Epithelial cell of proximal tubule (primary cell): ENCODE data around the gene OR4C13. TPM values are rescaled to one million over a fixed set of nuclear protein-coding genes. Genes with fewer than 3 reads are reported as not detected.
"Not testable (repeated sequence)": the region's sequence is repeated elsewhere in the genome, so short reads cannot be mapped to it uniquely, and the experiment has no call there.

Source experiments
- DNase-seq: peaks from one replicate; pipeline ENCODE4 v3.0.0-alpha.2; 2011; ENCODE audit warnings: low read depth
- H3K4me3 ChIP-seq: 2 replicates; pipeline ENCODE4 v1.5.1; 2011; ENCODE audit warnings: low read depth, mild to moderate bottlenecking, low read length
- CTCF ChIP-seq: conservative IDR thresholded peaks from 2 replicates; pipeline ENCODE4 v1.5.1; 2012; ENCODE audit warnings: low read depth, mild to moderate bottlenecking, low read length
- total RNA-seq: library from RNA; depleted of rRNA; stranded (reverse); fragments of >200 nt; gene quantifications from 2 replicates; pipeline ENCODE4 v1.2.3, GENCODE V29; 2015

The OR4C13 gene
- total RNA-seq, result not detected in 2 replicates

- no peak for TF ChIP-seq CTCF
- no peak within 1 kb of the TSS for H3K4me3 ChIP-seq
- no peak for DNase-seq
Observed at GRCh38 chr11:49952091-49952490, at the start of gene OR4C13. TSS of gene OR4C13 (plus strand) at chr11:49952391. CDS start at chr11:49952423, 32 bp downstream.

GRCh38 chr11:49911516-49911915 lies 40.7 kb upstream of the OR4C13 start:
- DNase-seq, H3K4me3 ChIP-seq: not testable (repeated sequence)

GRCh38 chr11:49948701-49949100 lies 3.5 kb upstream of the OR4C13 start:
- DNase-seq, H3K4me3 ChIP-seq: not testable (repeated sequence)

GRCh38 chr11:49973439-49973838 lies 21.2 kb downstream of the OR4C13 start:
- H3K4me3 ChIP-seq, DNase-seq: not testable (repeated sequence)

- not testable (repeated sequence) for H3K4me3 ChIP-seq, DNase-seq
Observed at GRCh38 chr11:49982435-49982834, 30.2 kb downstream of the OR4C13 start, which contains the start of gene OR4C12. TSS of gene OR4C12 (minus strand) at chr11:49982535. CDS start at chr11:49982501, 34 bp downstream.

- DNase-seq, result peak; percentile 15
- TF ChIP-seq CTCF, result peak; percentile 59
- no peak overlapping the region for H3K4me3 ChIP-seq
Observed at GRCh38 chr11:49995565-49995964, 43.4 kb downstream of the OR4C13 start.

Other genes starting within 250 kb of the OR4C13 start
- gene OR4C12, start 30.1 kb downstream of the OR4C13 start, total RNA-seq, result not detected in 2 replicates
- not detected in 2 replicates for gene OR4C45, start 80.5 kb downstream of the OR4C13 start, total RNA-seq